Stimulated activated CD4-positive, alpha-beta T cell treated with anti-CD3 and anti-CD28 coated beads, Interleukin-1b, Interleukin-23, amount 100 ng/mL, for 48 hours (primary cell): ENCODE data around the gene FUT8.

Experiments
- DNase-seq: peaks from one replicate; pipeline ENCODE4 v3.0.0-alpha.2; 2020

The FUT8 gene

GRCh38 chr14:65783101-65783500 is 370.6 kb downstream of the FUT8 start:
- no peak for DNase-seq

- no peak for DNase-seq
Measured at GRCh38 chr14:65783576-65783975, 371.0 kb downstream of the FUT8 start.

- no peak for DNase-seq
Measured at GRCh38 chr14:65784574-65784973, 372.0 kb downstream of the FUT8 start.

- DNase-seq = no peak
Measured at GRCh38 chr14:65787461-65787860, 374.9 kb downstream of the FUT8 start.

DNA sequence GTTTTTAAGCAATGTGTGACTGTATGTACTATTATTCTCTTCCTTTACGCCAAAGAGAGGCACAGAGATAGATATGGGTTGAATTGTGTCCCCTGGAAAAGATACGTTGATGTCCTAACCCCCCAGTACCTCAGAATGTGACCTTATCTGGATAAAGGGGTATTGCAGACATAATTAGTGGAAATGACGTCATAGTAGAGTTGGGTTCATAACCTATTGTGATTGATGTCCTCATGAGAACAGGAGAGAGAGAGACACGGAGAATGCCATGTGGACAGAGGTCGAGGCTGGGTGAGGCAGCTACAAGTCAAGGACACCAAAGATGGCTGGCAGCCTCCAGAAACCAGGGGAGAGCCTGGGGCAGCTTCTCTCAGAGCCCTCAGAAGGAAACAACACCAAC is 376.3 kb downstream of the FUT8 start:
- no peak for DNase-seq

GRCh38 chr14:65789363-65789762 is 376.8 kb downstream of the FUT8 start:
- DNase-seq = no peak

DNA sequence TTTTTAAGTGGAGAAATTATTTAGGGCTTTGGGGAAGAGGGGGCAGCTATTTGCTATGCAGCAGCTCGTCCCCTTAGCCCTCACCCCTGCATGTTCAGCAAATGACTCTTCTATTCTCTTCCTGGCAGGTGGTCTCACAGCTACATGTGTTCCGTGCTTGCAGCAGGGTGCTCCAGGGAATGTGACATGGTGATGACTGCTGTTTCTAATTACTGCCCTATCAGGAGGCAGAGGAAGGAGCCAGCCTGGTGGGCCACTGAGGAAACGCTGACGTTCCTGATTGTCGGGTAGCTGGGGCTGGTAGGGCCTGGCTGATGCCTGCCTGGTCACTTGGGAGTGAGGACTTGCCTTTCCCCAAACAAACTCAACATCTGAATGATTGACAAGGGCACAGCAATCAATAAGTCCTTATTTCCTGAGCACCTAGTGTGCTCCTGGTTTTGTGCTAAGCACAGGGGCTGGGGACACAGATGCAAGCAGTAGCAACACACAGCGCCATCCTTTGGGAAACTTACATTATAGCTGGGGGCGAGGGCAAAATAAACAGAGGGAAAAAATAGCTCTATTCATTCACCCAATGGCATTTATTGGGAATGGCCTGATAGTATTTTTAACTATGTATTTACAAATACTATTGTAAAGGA is 377.8 kb downstream of the FUT8 start:
- DNase-seq = no peak

- no peak for DNase-seq
Measured at GRCh38 chr14:65791191-65791981, 378.9 kb downstream of the FUT8 start.

GRCh38 chr14:65792208-65792905 is 379.8 kb downstream of the FUT8 start:
- no peak for DNase-seq
